NCI-H774 (cell line): ENCODE measurements around the gene BMP6.
A peak's percentile ranks its signal among the peaks of the same experiment; 100 is the strongest.

ENCODE experiments used
- DNase-seq: peaks from one replicate; lab custom pipeline; 2025; lab: John Stamatoyannopoulos, UW

The BMP6 gene

DNA sequence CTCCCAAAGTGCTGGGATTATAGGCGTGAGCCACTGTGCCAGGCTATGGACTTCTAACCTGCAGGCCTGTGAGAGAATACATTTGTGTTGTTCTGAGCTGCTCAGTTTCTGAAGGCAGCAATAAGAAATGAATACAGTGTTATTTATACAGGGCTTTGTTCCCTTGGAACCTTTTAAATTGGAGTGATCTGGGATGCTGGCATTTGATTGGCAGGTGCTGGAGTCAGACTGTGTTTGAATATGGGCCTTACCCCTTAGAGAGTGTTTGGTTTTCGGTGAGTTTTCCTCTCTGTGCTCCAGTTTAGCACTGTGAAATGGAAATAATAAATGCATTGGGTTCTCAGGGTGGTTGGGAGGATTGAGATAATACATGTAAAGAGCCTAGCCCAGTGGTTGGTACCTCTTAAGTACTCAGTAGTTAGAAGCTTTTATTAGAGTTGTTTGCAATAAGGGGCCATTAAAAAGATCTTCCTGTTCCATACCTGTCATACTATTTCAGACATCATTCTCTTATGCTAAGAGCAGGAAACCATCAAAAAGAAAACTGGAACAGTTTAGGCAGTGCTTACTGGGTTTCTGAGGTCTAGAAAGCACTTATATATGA, 22.1 kb downstream of the BMP6 start:
- no peak for DNase-seq

DNA sequence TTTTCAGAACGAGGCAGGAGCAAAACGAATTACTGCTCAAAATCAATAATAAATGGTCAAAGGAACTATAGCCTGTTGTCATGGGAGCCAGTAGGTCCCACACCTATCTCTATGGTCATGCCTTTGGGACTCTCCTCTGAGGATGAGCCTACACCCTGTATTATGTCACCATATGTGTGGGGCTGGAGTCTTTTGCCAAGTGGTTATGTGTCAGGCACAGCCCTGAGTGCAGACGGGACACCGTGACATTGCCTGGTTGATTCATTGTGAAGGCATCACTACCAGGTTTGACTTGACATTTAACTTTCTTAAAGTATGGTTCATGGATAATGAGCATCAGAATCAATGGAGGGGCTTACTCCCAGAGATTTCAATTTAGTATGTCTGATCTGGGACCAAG, 23.6 kb downstream of the BMP6 start:
- DNase-seq, result no peak

DNA sequence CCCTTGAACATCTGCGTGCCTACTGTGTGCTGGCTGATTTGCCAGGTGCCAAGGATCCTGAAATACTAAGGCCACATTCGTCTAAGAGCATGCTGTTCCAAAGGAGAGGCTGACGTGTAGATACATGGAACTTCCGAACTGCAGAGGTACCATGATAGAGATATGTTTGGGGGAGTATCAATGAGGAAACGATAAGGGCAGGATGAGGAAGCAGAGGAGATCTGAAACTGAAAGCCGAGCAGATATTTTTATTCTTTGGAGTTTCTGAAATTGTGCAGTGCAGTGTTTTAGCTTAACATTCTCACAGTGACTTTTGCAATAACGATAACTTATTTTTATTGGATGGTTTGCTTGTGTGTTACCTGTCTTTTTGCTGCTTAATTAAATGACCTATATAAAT, 24.3 kb downstream of the BMP6 start:
- DNase-seq, result no peak

DNA sequence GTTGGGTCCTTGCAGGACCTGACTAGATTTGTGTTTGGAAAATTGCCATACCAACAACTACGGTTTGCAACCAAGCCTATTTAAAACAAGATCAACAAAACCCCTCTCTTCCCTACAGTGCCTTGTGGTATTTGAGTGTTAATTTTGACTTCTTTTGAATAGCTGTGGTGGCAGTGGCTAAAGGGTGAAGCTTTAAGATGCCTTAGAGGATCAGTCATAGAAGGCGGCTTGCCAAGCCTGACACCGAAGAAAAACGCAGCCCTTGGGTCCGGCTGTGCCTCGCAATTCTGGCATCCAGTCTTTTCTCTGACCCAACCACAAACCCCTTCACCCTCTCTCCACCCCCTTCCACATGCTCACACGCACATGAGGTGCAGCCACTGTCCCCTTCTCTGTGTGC, 32.6 kb downstream of the BMP6 start:
- no peak for DNase-seq

DNA sequence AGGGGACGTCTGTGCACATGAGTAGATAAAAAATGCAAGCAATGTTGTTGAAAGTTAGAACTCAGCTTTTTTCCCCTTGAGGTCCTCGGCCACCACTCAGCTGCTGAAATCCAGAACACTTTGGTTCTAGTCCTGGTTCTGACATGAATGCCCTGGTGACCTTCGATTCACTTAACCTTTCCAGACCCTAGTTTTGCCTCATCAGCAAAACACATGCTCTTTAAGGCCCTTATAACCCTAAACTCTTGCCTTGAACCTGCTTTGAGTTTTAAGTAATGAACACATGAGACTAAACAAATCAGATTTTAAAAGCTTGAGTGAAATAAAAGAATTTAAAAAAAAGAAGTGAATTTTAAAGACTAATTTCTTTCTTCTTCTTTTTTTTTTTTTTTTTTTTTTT, 33.4 kb downstream of the BMP6 start:
- DNase-seq, result no peak

DNA sequence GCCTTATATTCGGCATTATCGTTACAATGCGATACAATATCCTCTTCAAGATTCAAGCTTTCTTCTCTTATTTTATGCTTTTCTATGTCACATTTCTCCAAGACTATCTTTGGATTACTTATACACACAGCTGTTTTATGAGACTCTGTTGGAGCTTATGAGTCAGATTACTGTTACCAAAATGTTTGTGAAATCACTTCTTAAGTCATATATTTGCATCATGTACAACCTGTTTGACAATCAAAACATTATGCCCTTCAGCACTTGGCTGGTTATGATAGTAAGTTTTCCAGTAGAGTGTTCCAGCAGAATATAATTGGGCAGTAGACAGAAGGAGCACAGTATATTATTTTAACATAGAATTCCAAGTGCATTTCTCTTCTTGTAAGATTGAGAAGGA, 35.2 kb downstream of the BMP6 start:
- no peak for DNase-seq

DNA sequence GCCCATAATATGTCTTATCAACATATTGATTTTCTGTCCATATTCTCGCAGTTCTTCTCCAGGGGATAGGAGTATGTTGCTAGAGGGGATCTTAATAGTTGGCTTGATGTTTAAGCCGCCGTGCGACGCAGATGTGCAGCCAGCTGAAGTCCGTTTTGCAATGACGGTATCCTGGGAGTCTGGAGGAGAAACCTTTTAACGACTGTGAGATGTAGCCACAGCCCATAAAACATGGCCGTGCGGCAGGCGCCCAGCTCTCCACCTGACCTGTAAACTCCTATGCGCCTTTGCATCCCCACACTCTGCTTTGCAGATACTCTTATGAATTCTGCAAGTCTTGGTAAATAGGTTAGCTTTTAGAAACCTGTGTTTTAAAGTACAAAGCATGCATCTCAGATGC, 36.9 kb downstream of the BMP6 start:
- DNase-seq, result no peak

DNA sequence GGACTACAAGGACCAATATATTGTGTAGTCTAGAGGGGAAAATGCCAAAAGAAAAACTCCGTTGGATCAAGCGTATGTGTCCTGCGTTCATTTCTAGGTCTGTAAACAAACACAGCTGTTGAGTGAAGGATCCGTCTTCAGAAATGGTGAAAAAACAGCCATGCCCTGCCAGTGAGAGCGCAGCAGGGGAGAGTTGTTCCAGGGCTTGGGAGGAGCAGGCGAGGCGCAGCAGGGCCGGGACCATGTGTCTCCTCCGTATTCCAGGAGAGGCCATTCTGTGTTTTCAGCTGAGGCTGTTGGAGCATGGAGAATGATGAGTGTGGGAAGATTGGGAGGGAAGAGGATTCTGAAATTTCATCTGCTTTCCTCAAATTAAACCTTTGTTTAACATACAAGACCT, 38.0 kb downstream of the BMP6 start:
- peak; percentile 27 for DNase-seq

DNA sequence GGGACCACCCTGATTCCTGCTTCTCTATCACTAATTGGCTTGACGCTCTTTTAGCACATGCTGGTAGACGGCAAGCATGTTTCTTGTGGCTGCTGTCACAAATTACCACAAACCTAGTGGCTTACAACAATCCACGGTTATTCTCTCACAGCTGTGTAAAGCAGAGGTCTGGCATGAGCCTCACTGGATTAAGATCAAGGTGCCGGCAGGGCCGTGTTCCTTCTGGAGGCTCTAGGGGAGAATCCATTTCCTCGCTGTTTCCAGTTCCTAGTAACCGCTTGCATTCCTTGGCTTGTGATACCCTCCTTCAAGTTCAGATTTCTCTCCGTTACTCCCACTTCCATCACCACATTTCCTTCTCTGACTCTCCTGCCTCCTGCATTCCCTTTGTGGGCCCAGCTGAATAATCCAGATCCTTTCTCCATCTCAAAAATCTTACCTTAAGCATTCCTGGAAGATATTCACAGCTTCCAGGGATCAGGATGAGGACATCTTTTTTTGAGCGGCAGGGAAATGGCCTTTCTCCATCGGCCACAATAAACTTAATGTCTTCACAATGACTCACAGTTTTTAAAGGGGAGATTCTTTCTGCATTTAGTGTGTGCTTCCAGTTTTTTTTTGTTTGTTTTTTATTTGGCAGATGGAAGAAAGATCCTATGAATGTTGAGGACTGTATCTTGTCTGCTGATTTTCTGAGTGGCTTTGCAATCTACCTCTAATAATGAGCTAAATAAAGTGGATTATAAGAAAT, 39.9 kb downstream of the BMP6 start:
- no peak for DNase-seq

DNA sequence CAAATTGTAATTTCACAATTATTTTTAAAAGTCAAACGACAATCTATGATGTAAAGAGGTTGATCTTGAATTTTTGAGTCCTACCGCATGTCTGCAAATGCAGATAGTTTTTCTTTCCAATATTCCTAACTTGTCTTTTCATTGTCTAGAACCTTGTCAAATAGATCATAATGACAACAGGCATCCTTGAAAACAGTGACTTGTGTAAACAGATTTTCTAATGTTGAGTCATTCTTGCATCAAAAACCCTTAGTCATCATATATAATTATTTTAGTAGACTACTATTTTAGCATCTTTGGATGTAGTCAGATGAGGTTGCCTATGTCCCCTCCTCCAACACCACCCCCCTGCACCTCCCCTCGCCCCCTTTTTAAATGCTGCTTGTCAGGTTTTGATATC, 43.8 kb downstream of the BMP6 start:
- DNase-seq, result no peak

DNA sequence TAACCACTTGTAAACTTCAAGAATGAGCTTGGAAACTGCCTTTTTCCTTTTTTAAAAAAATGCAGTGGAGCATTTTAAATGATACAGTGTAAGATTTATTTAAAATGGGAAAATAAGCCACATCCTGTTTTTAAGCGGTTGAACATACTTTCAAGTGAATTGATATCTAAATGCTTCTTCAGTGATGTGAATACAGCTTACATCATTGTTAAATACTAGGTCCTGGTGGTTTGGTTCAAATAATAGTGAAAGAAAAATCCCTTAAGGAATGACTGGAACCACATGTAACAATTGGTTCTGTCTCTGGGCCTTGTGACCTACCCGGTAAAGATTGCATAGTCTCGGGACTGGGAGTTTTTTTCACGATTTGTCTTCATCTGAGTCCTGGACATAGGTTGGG, 44.2 kb downstream of the BMP6 start:
- DNase-seq, result no peak

DNA sequence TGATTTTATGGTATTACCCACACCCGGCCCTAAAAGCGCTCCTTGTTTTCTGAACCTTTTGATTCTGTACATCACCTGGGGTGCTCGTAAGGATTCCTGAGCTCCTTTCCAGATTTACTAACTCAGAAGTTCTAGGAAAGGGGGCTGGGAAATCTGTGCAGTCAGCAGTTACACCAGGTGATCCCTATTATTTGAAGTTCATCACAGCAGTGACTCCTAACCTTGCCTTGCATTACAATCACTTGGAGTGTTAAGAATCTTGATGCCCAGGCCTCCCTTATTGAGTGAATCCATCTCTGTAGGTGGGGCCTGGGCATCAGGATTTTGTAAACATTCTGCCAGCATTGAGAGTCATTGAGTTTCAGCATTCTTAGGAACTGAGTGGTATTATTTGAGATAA, 44.7 kb downstream of the BMP6 start:
- DNase-seq, result no peak

DNA sequence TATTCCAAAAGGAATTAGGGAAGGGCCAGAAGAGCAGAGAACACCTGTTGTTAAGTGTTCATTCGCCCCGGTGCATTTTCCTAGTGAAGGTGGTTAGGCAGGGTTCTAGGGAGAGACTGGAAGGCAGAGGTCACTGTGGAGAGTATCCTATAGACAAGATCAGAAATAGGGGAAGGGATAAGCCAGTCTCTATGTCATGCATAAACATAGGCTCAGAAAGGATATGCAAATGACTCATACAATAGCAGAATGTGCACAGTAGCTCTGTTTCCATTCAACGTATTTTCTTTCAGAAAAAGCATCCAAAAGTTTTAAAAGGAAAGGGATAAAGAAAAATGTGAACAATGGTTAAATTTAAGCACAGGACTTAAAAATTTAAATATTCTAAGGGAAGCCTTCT, 47.4 kb downstream of the BMP6 start:
- DNase-seq, result no peak

DNA sequence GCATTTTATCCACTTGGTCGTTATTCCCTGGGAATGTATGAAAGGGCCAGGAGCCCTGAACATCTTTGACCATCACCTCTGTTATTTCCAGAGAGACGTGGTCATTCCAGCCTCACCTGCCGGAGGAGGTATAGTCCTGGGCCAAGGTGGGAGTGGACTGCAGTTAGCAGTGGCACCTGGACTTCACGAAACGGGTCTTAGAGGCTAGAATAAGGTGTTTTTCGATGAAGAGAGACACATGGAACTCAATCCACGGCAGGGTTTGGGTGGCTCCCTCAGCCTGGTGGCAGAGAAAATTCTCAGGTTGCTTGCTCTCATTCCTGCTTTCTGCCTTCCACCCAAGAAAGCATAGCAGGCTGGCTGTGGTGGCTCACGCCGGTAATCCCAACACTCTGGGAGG, 48.0 kb downstream of the BMP6 start:
- DNase-seq, result no peak

DNA sequence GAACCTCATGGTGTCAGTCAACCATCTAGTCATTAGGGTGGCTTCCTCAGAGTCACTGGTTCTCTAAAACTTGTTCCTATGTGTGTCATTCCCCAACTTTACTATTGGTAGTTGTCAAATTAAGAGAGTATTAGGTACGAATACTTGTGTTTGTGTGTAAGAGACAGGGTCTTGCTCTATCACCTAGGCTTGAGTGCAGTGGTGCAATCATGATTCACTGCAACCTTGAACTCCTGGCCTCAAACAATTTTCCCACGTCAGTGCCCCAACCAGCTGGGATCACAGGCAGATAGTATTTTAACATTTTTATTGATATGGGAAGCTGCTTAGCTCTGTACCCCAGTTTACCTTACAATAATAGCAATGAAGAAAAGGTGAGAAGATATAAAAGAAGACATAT, 50.6 kb downstream of the BMP6 start:
- DNase-seq, result no peak

DNA sequence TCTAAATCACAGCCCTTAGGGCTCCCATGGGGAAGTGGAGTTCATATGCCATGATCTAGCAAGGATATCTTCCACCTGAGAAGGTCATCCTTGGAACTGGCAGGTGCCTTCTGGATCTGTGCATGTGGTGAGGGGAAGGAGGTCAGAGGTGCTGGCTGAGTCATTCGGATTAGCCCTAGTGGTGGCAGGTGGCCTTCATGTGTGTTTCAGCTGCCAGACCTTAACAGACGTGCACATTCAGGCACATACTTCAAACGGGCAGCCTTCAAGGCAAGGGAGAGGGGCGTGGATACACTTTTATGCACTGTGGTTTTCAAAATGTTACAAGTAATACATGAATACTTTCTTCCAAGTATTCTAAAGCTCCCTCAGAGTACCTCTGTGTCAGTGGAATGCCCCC, 51.2 kb downstream of the BMP6 start:
- no peak for DNase-seq

DNA sequence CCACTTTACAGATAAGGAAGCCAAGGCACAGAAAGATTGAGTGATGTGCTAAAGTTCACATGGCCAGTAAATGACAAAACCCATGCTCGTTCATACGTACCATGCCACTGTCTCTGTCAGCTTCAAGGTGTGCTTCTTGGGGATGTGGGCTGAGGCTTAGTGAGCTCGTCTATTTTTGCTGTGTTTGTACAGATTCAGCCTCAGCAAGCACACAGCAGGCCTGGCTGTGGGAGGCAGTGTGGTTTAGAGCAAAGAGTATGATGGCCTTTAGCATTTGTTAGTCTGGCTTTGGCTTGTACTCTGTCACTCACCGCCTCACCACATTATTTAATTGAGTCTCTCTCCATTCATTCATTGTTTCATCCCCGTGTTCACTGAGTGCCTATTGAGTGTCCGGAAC, 55.3 kb downstream of the BMP6 start:
- no peak for DNase-seq

DNA sequence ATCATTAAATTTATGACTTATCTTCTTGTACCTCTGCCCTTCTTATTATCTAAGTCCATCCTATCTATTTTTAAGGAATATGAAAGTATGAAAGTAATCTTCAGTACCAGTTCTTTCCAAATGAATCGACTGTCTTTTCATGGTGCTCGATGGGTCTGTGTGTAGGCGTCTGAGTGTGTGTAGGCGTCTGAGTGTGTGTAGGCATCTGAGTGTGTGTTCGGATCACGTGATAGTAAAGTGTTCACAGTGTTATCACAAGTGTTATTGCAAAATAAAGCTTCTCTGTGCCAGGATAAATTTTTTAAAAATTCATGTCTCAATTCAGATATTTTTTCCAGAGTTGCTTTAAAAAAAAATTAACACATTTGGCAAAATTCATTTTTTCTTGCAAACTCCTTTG, 58.3 kb downstream of the BMP6 start:
- no peak for DNase-seq

DNA sequence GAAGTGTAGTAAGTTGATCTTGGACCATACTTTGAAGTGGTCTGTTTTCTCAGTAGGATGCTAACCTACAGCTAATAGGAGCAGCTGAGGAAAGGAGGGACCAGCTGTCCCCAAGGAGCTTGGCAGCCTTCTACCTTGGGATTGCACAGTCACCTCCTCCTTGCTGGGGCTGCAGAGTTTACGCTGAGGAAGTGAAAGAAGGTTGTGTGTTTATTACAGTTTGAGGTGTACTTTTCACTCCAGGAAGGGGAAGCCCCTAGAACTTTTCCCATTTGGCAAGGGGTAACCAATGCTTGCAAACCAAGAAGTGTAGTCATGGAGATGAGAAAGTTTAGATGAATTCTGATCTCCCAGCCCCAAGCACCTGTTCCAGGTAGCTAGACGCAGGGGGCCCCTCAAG, 58.8 kb downstream of the BMP6 start:
- no peak for DNase-seq

DNA sequence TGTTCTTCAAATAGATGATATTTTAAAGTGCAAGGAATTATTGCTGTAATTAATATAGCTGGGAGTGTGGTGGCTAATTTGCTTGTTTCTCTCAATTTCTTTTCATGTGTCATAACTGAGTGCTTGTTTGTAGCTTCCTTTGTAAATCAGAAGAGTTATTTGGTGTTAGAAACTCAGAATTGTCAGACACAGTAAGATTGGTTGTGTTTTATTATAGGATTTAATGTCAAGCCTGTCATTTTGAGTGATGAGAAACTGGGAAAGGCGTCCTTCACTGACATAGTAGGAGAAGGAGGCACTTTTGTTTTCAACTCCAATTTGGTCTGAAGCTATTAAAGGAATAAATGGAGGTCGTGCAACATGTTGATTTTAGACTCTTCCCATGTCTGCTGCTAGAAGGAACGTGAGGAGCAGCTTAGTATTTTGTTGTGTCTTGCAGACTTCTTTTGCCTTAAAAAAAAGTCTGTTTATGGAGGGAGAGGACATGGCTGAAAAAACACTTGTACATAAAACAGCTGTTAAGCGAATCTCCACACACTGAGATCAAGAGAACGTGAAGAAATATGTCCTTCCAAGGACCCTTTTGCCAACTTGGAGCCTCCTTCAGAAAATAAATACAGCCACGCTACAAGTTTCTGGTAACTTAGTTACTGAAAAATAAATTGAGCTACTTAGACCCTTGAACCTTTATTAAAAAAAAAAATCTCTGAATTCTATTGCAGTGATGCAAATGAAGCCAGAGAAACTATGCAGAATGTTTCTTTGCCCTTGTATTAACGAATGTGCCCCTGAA, 59.5 kb downstream of the BMP6 start:
- DNase-seq, result no peak

DNA sequence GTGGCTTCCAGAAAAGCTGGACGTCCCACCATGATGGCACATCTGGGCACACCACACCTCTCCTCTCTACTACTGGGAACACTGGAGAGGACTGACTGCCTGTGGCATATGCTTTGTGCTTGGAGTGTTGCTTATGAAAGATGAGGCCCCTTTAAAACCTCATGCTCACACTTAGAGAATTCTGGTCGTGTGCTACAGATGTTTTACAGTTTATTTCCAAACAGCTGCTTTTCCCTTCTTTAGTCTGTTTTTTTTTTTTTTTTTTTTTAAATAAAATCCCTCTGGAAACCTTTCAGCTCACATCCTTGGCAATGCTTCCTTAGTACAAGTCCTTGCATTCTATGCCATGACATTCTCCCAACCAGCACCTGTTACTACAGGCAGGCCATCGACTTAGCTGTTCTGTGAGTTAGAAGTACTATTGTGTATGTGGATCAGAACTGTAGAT, 60.3 kb downstream of the BMP6 start:
- no peak for DNase-seq

DNA sequence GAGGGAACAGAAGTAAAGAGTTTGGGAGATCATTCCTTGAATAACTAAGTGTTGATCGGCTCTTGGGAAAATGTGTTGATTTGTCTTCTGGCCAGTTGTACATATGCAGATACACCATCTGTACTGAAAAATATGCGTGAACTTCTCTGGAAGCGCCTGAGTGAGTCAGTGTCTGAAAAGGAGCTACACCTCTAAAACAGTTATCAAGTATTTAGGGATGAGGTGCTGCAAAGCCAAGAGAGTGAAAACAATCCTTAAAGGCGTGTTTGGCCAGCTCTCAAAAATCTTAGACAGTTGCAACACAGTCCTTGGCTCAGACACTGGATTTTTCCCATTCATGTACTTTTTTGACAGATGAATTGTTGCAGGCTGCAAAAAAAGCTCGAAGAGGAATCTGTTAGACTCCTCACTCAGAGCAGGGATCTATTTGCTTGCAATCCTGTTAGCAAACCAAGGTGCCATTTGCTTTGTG, 61.3 kb downstream of the BMP6 start:
- DNase-seq, result no peak

DNA sequence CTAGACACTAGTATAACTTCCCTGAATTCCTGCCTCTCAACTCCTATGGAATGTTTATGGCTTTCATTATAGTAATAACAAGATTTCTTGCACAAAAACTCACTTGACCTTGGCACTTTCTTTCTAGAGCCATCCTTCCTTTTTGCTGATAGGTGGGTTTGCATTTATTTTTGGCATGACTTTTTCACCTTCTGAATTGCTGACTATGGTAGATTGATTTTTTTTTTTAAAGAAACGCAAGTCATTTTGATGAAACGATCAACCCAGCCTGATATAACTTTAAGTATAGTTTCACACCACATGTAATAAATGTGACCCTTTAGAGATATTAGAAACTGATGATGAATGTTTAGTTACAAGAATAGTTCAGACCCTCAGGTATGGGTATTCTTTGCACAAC, 61.8 kb downstream of the BMP6 start:
- no peak for DNase-seq
